Keratinocyte (primary cell): ENCODE results near the gene PRKCZ.

Experiments
- EZH2 ChIP-seq: IDR thresholded peaks from one replicate; pipeline ENCODE4 v1.6.1; 2012; ENCODE audit warnings: inconsistent platforms, mild to moderate bottlenecking, low read length, moderate library complexity
- TF ChIP-seq, protein P1 (sequence below), 3 experiments: IDR thresholded peaks in 1 of 3; conservative IDR thresholded peaks in 1 of 3; optimal IDR thresholded peaks in 1 of 3; 2 replicates in 2 of 3; 3 replicates in 1 of 3; pipeline versions ENCODE3 to v1.5.1; 2011; ENCODE audit warnings: low read length in 3 of 3, mild to moderate bottlenecking in 3 of 3, moderate library complexity in 2 of 3, control low read depth in 1 of 3, inconsistent platforms in 1 of 3; ENCODE audit not compliant: insufficient read depth in 2 of 3; ENCODE audit errors: extremely low read depth in 1 of 3

- TF ChIP-seq, protein P1, sequence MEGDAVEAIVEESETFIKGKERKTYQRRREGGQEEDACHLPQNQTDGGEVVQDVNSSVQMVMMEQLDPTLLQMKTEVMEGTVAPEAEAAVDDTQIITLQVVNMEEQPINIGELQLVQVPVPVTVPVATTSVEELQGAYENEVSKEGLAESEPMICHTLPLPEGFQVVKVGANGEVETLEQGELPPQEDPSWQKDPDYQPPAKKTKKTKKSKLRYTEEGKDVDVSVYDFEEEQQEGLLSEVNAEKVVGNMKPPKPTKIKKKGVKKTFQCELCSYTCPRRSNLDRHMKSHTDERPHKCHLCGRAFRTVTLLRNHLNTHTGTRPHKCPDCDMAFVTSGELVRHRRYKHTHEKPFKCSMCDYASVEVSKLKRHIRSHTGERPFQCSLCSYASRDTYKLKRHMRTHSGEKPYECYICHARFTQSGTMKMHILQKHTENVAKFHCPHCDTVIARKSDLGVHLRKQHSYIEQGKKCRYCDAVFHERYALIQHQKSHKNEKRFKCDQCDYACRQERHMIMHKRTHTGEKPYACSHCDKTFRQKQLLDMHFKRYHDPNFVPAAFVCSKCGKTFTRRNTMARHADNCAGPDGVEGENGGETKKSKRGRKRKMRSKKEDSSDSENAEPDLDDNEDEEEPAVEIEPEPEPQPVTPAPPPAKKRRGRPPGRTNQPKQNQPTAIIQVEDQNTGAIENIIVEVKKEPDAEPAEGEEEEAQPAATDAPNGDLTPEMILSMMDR (optimal IDR thresholded peaks at IDR 0.05 in 1 of 3, IDR thresholded peaks at IDR 0.05 in 1 of 3, conservative IDR thresholded peaks at IDR 0.05 in 1 of 3; ENCODE audit: extremely low read depth in 1 of 3, insufficient read depth in 2 of 3, low read length in 3 of 3): no peak
- no peak for TF ChIP-seq EZH2
These were observed 128.7 kb downstream of the PRKCZ start for GRCh38 chr1:2178875-2179274.
